ENCODE measurements around the gene GLRB. TPM values are rescaled to one million over a fixed set of nuclear protein-coding genes. Genes with fewer than 3 reads are reported as not detected.

Gene GLRB
- total RNA-seq, 1 donor from 2014 or later, result 6.1 TPM

- Histone ChIP-seq H3F3A (ENCODE audit: low read depth) (peaks cover 12% of the 10 kb centered on the region), H2AFZ (replicated peaks) (no peak within 1 kb of the TSS), H3K27ac (no peak within 1 kb of the TSS), H4K20me1 (ENCODE audit: low read depth) (peaks cover 24% of the 10 kb centered on the region), H3K4me1 (no peaks in the 10 kb centered on the region), H3K9me3 (ENCODE audit: low read depth) (no peaks in the 10 kb centered on the region), H3K4me3 (peak within 1 kb of the TSS; percentile 62), H3K36me3 (no peaks in the 10 kb centered on the region), H3K79me2 (ENCODE audit: low read depth) (no peaks in the 10 kb centered on the region), H3K27me3 (peaks cover 76% of the 10 kb centered on the region), H3K4me2 (peak within 1 kb of the TSS; percentile 82), H3K9ac (no peak within 1 kb of the TSS)
- Mint-ChIP-seq H3K36me3 (no peaks in the 10 kb centered on the region), H3K4me1 (peaks cover 31% of the 10 kb centered on the region), H3K9me3 (no peaks in the 10 kb centered on the region), H3K27ac (no peak within 1 kb of the TSS), H3K27me3 (ENCODE audit: insufficient read depth, low read depth) (peaks cover 36% of the 10 kb centered on the region), H3K4me3 (peak within 1 kb of the TSS; percentile 91)
- TF ChIP-seq EZH2 (IDR thresholded peaks at IDR 0.05), result peak; percentile 6
- TF ChIP-seq CTCF (IDR thresholded peaks at IDR 0.05), result no peak
- TF ChIP-seq EZH2phosphoT487 (IDR thresholded peaks at IDR 0.05), result no peak
- DNase-seq (ENCODE audit: low spot score), result peak; percentile 93
These were observed 144.5 kb downstream of the GLRB start, which contains the start of gene GRIA2 for GRCh38 chr4:157220371-157220881. TSS of gene GRIA2 (plus strand) at chr4:157220728. CDS start at chr4:157221043, 315 bp downstream.

GRCh38 chr4:157221426-157221894 is 145.5 kb downstream of the GLRB start:
- Histone ChIP-seq H2AFZ (replicated peaks) (no peak overlapping the region), H4K20me1 (ENCODE audit: low read depth) (peaks cover 24% of the 10 kb centered on the region), H3K9me3 (ENCODE audit: low read depth) (no peaks in the 10 kb centered on the region), H3K79me2 (ENCODE audit: low read depth) (no peaks in the 10 kb centered on the region), H3K27ac (no peak overlapping the region), H3K4me2 (peak overlapping the region; percentile 82), H3K36me3 (no peaks in the 10 kb centered on the region), H3K27me3 (peaks cover 79% of the 10 kb centered on the region), H3K4me3 (peak overlapping the region; percentile 62), H3K9ac (no peak overlapping the region), H3K4me1 (no peaks in the 10 kb centered on the region), H3F3A (ENCODE audit: low read depth) (peaks cover 12% of the 10 kb centered on the region)
- DNase-seq (ENCODE audit: low spot score), result peak; percentile 16
- H3K9me3 Mint-ChIP-seq, result no peaks in the 10 kb centered on the region
- peaks cover 36% of the 10 kb centered on the region for H3K27me3 Mint-ChIP-seq (ENCODE audit: insufficient read depth, low read depth)
- H3K4me1 Mint-ChIP-seq, result peaks cover 31% of the 10 kb centered on the region
- no peak overlapping the region for H3K27ac Mint-ChIP-seq
- no peaks in the 10 kb centered on the region for H3K36me3 Mint-ChIP-seq
- peak overlapping the region; percentile 91 for H3K4me3 Mint-ChIP-seq
- TF ChIP-seq CTCF (IDR thresholded peaks at IDR 0.05) (no peak), EZH2 (IDR thresholded peaks at IDR 0.05) (peak; percentile 56), EZH2phosphoT487 (IDR thresholded peaks at IDR 0.05) (peak; percentile 63)

Small RNAs within 50 kb of the gene (small RNA-seq; reads per million reads assigned to genes)
- gene RF00019, result not detected
- not detected for gene RNU6-582P

Other genes starting within 250 kb of the GLRB start
- gene PDGFC, start 104.4 kb upstream of the GLRB start, total RNA-seq (ENCODE audit: low replicate concordance), result 2.5 and 4.7 TPM in 2 replicates
- 0.07 TPM in 1 of 2 replicates, not detected in the other for gene GRIA2, start 144.6 kb downstream of the GLRB start, total RNA-seq (ENCODE audit: low replicate concordance)